Stimulated activated CD8-positive, alpha-beta memory T cell treated with anti-CD3 and anti-CD28 coated beads, Interleukin-12 subunit alpha, Interleukin-12 subunit beta, amount 100 ng/mL, for 24 hours (primary cell): ENCODE data around the gene LYRM1.

Experiments
- DNase-seq: peaks from one replicate; pipeline ENCODE4 v3.0.0-alpha.2; 2020; ENCODE audit errors: extremely low read depth

The LYRM1 gene

GRCh38 chr16:20871941-20872815, 28.4 kb upstream of the LYRM1 start:
- no peak for DNase-seq

DNA sequence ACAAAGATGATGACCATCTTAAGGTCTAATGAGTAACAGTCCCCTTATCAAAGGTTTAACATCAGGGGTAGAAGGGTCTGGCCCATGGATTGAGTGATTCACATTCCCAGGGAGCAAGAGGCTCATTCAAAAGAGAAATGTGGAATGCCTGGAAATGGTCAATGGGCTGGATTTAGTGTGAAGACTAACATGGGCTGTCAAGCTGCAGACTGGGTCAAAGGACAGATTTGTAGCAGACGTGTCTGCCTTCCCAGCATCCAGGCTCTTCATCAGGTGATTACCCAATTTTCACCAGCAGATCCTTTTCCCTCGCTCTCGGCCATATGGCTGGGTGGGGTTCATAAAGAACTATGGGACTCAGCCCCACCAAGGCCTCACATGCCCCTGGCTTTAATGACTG, 27.2 kb upstream of the LYRM1 start:
- DNase-seq, result no peak

DNA sequence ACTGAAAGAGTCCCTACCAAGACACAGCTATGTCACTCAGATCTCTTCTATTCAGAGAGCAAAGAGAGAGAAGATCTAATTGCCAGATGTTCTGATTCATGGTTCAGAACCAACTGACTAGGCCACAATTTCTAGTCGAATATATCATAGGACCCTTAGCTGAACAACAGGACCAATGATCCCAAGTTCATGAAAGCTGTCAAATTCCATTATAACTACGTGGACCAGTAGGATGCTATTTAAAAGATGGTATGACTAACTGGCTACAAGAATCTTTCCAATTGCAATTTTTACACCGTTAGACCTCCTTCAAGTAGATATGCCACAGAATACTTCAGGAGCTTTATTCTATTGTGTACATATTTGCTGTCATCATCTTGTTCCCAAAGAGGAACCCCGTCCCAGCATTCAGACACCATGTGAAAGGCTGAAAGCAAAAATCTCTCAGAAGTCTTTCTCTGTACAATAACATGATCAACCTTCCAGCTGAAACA, 26.4 kb upstream of the LYRM1 start:
- DNase-seq, result no peak

- no peak for DNase-seq
Measured at GRCh38 chr16:20875355-20875650, 25.3 kb upstream of the LYRM1 start.

- DNase-seq, result no peak
Measured at GRCh38 chr16:20878682-20879147, 21.9 kb upstream of the LYRM1 start.

- DNase-seq, result no peak
Measured at GRCh38 chr16:20879175-20880040, 21.2 kb upstream of the LYRM1 start.

- no peak for DNase-seq
Measured at GRCh38 chr16:20880867-20881502, 19.6 kb upstream of the LYRM1 start.

GRCh38 chr16:20881503-20881878, 19.1 kb upstream of the LYRM1 start:
- DNase-seq, result no peak

- DNase-seq, result no peak
Measured at GRCh38 chr16:20883554-20884239, 16.9 kb upstream of the LYRM1 start.

DNA sequence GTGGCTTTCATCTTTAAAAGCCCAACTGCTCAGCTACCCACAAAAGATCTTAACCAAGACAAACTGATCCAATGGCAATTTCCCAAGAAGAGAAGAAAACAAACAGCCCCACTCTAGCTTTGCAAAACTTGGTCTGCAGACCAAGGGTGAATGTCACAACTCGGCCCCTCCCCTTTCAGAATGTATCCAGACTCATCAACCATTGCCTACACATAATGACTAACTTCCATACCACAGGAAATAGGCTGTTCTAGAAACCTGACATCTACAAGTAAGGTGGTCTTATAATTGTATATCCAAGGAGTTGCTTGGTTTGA, 16.4 kb upstream of the LYRM1 start:
- no peak for DNase-seq

DNA sequence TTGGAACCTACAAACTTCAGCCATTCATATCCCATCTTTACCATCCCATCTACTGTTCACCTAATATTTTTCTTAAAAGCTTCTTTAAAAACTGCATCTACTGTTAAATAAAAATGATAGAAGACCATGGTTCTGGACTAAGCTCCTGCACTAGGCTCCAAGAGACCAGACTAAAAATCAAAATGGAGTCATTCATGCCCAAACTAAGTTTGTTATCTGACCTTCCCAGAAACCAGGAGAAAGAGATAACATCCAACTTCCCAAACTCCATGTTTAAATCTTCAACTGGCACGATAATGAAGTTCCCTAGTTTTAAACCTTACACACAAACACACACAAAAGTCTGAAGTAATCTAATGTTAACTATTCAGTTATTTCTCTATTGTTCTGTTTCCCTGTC, 14.3 kb upstream of the LYRM1 start:
- DNase-seq, result no peak

GRCh38 chr16:20887207-20887606, 13.4 kb upstream of the LYRM1 start:
- DNase-seq, result no peak

DNA sequence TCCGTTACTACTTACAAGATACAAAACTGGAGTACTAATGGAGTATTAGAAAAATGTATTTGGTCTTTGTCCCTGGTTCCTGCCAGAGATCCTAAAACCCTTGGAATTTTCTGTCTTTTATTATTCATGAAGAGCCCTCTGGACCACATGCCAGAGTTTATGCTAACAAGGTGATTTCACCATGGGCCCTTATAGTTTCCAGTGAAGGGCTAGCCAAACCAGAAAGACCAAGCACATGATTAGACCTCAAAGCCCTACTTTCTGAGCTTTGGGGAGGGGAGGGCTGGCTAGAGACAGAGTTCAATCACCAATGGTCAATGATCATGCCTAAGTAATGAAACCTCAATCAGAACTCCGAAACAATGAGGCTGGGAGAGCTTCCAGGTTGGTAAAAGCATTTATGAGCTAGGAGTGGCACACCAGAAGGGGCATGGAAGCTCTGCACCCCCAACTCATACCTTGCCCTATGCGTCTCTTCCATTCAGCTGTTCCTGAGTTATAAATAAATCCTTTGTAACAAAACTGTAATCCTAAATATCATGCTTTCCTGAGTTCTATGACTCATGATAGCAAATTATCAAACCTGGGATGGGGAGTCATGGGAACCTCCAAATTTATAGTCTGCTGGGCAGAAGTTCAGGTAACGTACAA, 10.8 kb upstream of the LYRM1 start:
- DNase-seq, result no peak

DNA sequence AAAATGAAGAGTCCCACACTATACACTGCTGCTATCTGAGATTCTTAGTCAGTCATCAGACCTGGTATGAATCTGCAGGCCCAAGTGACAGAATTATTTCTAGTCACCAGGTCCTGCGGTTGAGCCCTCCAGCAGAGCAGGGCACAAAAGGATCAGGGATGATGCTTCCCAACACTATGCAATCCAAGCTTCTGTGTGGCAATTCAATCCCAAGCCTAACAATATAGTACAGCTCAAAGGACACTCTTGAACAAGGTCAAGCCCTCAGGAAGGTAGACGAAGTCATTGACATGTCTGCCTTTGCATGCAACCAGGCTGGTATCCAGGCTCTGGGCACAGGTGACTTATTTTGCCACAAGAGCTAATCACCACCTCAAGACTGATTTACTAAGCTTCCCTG, 6.2 kb upstream of the LYRM1 start:
- no peak for DNase-seq

- no peak for DNase-seq
Measured at GRCh38 chr16:20897253-20897897, 3.2 kb upstream of the LYRM1 start.

DNA sequence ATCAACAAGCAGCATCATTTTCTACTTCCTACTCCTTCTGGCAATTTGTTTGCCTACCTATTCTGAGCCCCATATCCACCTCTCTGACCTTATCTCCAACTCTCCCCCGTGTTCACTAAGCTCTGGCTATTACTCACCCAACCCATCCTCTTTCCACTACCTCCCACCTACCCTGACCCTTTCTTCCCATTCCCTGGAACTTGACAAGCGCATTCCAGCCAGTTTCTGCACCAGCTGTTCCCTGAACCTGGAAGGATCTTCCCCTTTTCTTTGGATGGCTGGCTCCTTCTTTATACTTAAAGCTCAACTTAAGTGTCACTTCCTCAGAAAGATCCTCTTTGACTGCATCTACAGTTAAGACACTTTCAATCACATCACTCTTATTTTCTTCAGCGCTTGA, 2.6 kb upstream of the LYRM1 start:
- DNase-seq, result no peak

- DNase-seq, result no peak
Measured at GRCh38 chr16:20899071-20899470, 1.5 kb upstream of the LYRM1 start.

DNA sequence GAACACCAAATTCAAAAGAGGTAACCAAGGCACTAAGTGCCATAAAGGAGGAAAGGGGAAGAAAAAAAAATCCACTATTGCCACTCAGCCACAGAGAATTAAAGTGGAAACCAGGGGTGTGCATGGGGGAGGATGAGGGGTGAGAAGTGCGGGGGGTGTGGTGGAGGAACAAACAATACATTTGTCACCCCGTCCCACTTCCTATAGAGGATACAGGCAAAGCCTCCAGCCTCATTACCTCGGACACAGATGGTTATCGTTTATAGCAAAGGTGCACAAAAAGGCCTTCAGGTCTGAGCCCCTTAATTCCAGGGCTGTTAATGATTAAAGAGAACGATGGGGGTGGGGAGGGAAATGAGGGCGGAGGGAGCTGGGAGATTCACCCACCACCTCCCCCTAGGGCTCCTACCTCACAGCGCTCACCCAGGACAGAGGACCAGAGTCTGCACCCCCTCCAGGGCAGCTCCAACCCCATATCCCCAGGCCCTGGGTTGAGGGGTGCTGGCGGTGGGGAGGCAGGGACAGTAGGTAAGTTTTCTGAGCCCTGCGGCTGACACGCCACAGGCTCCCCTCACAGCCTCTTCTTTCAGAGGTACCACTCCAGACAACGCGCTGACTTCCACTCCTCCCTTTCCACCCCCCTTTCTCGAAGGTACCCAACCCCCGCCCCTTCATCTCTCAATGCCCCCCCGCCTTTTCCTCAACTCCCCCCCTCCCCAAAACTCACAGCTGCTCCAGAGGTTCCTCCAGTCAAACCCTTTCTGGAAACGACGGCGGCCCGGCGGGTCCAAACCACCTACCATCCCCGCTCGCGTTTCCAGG, 883 bp upstream of the LYRM1 start:
- no peak for DNase-seq

DNA sequence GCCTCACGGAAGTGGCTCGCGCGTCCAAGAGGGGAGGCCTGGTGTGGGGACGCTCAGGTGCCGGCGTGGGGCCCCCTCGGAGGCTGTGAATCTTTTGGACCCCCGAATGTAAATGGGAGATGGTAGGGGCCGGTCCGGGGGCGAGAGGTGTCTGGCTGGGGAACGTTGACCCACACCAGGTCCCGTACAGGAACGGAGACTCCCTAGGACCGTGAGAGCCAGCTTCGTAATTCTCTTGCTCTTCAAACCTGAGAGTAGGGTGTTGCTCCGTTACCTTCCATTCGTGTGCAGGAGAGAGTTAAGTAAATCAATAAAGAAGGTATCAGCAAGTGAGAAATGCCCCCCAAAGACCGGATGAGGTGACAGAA, 481 bp downstream of the LYRM1 start:
- no peak for DNase-seq

- no peak for DNase-seq
Measured at GRCh38 chr16:20901436-20902112, 1.0 kb downstream of the LYRM1 start.
